ENCODE results near the gene PRKG1. TPM values are rescaled to one million over a fixed set of nuclear protein-coding genes. Genes with fewer than 3 reads are reported as not detected.

The PRKG1 gene
- total and polyA plus RNA-seq, 2 of the 8 experiments (the other 6 are each of a cell fraction or from before 2014, with no cell fraction given): 4.2 to 15.2 TPM

DNA sequence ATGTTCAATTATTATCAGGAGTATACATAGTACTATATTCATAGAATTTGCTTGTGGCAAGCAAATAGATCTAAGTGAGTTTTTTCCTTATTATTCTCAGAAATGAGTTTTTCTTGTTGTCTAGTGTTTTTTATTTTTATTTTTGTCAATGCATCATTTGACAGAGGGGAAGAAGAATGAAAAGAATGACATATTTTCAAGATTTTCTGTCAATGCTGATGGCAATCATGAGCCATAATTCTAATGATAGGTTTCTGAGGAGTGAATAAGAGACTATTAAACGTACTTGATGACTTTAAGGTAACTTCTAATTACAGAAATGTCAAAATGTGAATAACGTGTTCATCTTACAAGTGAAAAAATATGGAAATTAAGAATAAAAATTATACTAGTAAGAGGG is 769.7 kb downstream of the PRKG1 start:
- FAIRE-seq: no peak
- H4K20me1 ChIP-seq (replicated peaks in 1 of 2; ENCODE audit: control insufficient read depth in 1 of 2, insufficient read depth in 2 of 2, low read length in 2 of 2): no peaks in the 10 kb centered on the region
- ChIA-PET POLR2A (ENCODE audit: partially characterized antibody) (no interaction called here), CTCF (ENCODE audit: partially characterized antibody) (no interaction called here)
- no peak overlapping the region for H3K18ac ChIP-seq (ENCODE audit: extremely low read depth, low read length)
- no peak overlapping the region for H4K91ac ChIP-seq (replicated peaks; ENCODE audit: insufficient read length, low read length)
- H2BK5ac ChIP-seq (ENCODE audit: low read depth, low read length): no peak overlapping the region
- H4K8ac ChIP-seq (ENCODE audit: extremely low read depth, insufficient read depth, low read length): no peak overlapping the region
- H3K23ac ChIP-seq (ENCODE audit: insufficient read length): no peak overlapping the region
- no peak overlapping the region for H3K4me3 ChIP-seq (ENCODE audit: extremely low read depth in 1 of 4, insufficient read depth in 2 of 4, low read depth in 3 of 4, low read length in 4 of 4)
- H2AK5ac ChIP-seq (ENCODE audit: low read depth, low read length): no peak overlapping the region
- no peak overlapping the region for H3K9ac ChIP-seq (replicated peaks in 1 of 4; ENCODE audit: extremely low read depth in 1 of 4, low read depth in 3 of 4, low read length in 3 of 4)
- H2BK12ac ChIP-seq (ENCODE audit: low read depth, low read length): no peak overlapping the region
- H3K4me2 ChIP-seq (ENCODE audit: insufficient read depth in 1 of 2, low read depth in 2 of 2, low read length in 2 of 2): no peak overlapping the region
- WGBS, 2 experiments (ENCODE audit: extremely low coverage in 1 of 2, insufficient coverage in 1 of 2, insufficient read length in 1 of 2, insufficient replicate concordance in 2 of 2, low coverage in 1 of 2, low lambda C conversion rate in 2 of 2, missing lambda C conversion rate in 1 of 2): 92% methylated on average over 2 of the region's 2 CpGs; no CpG with 5 or more reads in 1 of the 2 experiments
- H4K5ac ChIP-seq (ENCODE audit: insufficient read length, low read depth, low read length): no peak overlapping the region
- H3K9me3 ChIP-seq (ENCODE audit: insufficient read depth in 2 of 2, low read depth in 1 of 2, low read length in 1 of 2): no peaks in the 10 kb centered on the region
- peaks cover 0 to 3% (median under 1%) of the 10 kb centered on the region in 4 experiments; a peak in 2 of 7 replicates for H3K4me1 ChIP-seq (replicated peaks in 1 of 4; ENCODE audit: control insufficient read depth in 3 of 4, insufficient read depth in 4 of 4, low read length in 3 of 4)
- no peaks in the 10 kb centered on the region for H3K27me3 ChIP-seq (replicated peaks in 1 of 4; ENCODE audit: control insufficient read depth in 3 of 4, extremely low read depth in 1 of 4, insufficient read depth in 3 of 4, low read length in 3 of 4)
- H3K14ac ChIP-seq (ENCODE audit: insufficient read length): no peak overlapping the region
- H3K27ac ChIP-seq (ENCODE audit: low read depth, low read length): no peak overlapping the region
- H3K79me1 ChIP-seq (ENCODE audit: low read depth, low read length): no peaks in the 10 kb centered on the region
- H3K36me3 ChIP-seq (ENCODE audit: control insufficient read depth in 2 of 4, insufficient read depth in 4 of 4, low read length in 3 of 4): no peaks in the 10 kb centered on the region
- H2AFZ ChIP-seq (ENCODE audit: low read length): no peak overlapping the region
- no peaks in the 10 kb centered on the region for H3K79me2 ChIP-seq (ENCODE audit: control insufficient read depth in 1 of 2, insufficient read depth in 2 of 2, low read length in 2 of 2)
- DNase-seq (ENCODE audit: low read depth in 1 of 2, low spot score in 2 of 2): no peak
- no peak overlapping the region for H2BK15ac ChIP-seq (ENCODE audit: low read length)
- H3K23me2 ChIP-seq (ENCODE audit: low read depth, low read length): no peaks in the 10 kb centered on the region
- H3K4ac ChIP-seq (replicated peaks; ENCODE audit: insufficient read length, low read depth, low read length): no peak overlapping the region
- no peak overlapping the region for H2BK20ac ChIP-seq (ENCODE audit: low read length)
- H2BK120ac ChIP-seq (replicated peaks; ENCODE audit: low read depth, low read length): no peak overlapping the region
- no peak overlapping the region for H3K56ac ChIP-seq (replicated peaks; ENCODE audit: insufficient read length, low read depth, low read length)
- TF ChIP-seq KDM5A (IDR thresholded peaks at IDR 0.05; ENCODE audit: low read length) (no peak), SAP30 (IDR thresholded peaks at IDR 0.05; ENCODE audit: insufficient read depth, insufficient replicate concordance, low read length) (no peak), CBX5 (IDR thresholded peaks at IDR 0.05; ENCODE audit: low read depth, low read length) (no peak), ATF2 (IDR thresholded peaks at IDR 0.05; ENCODE audit: low read length) (no peak), SP2 (IDR thresholded peaks at IDR 0.05; ENCODE audit: low read length) (no peak), NRF1 (IDR thresholded peaks at IDR 0.05; ENCODE audit: low read depth, low read length) (no peak), BRCA1 (IDR thresholded peaks at IDR 0.05; ENCODE audit: low read depth, low read length) (no peak), TCF12 (IDR thresholded peaks at IDR 0.05; ENCODE audit: low read depth, low read length) (no peak), TAF7 (optimal IDR thresholded peaks at IDR 0.05; ENCODE audit: borderline replicate concordance, low read depth, low read length) (no peak), SUZ12 (IDR thresholded peaks at IDR 0.05; ENCODE audit: low read length) (no peak), KDM4A (IDR thresholded peaks at IDR 0.05; ENCODE audit: low read depth, low read length, severe bottlenecking) (no peak), POLR2A (IDR thresholded peaks at IDR 0.05; ENCODE audit: control extremely low read depth in 1 of 2, low read depth in 2 of 2, low read length in 2 of 2) (no peak)
- TF ChIP-seq, protein P1, sequence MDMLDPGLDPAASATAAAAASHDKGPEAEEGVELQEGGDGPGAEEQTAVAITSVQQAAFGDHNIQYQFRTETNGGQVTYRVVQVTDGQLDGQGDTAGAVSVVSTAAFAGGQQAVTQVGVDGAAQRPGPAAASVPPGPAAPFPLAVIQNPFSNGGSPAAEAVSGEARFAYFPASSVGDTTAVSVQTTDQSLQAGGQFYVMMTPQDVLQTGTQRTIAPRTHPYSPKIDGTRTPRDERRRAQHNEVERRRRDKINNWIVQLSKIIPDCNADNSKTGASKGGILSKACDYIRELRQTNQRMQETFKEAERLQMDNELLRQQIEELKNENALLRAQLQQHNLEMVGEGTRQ (IDR thresholded peaks at IDR 0.05; ENCODE audit: low read length): no peak

Measured in H1 (cell line).